GM20000 (cell line): ENCODE data around the gene RALY.

Experiments used
- DNase-seq: peaks from one replicate; pipeline ENCODE4 v3.0.0; 2012; ENCODE audit warnings: low spot score
- TF ChIP-seq, protein P1 (sequence below): IDR thresholded peaks from 2 replicates; pipeline ENCODE4 v1.5.1; 2012; ENCODE audit warnings: mild to moderate bottlenecking, control low read depth; ENCODE audit errors: extremely low read depth, missing control alignments

Gene RALY

DNA sequence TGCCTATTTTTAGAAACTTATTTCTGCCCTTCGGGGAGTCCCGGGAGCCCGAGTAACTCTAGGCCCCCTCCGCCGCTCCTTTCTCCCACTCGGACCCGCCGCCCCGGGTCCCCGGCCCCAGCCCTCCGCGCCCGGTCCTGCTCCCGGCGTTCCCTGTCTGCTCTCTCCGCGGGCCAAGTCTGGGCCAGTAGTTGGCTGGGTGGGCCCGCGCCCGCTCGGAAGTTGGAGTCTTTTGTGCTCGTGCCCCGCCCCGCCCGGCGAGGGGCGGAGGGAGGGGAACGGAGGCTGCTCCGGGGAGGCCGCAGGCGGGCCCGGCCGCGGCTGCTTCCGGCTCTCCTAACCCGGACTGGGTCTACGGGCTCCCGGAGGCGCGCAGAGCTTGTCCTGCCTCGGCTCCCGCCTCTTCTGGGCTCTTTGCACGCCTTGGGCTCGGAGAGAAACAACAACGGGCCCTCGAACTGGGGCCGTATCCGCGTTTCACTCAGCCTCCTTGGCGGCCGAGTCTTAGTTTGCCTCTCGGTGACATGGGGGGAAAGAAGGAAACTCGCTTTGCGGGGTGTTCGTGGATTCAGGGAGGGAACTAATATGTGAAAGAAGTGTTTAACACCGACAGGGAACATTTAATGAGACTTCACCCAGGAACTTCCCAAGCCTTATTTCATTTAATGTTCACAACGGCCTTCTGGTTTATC lies 657 bp downstream of the RALY start:
- TF ChIP-seq, protein P1, sequence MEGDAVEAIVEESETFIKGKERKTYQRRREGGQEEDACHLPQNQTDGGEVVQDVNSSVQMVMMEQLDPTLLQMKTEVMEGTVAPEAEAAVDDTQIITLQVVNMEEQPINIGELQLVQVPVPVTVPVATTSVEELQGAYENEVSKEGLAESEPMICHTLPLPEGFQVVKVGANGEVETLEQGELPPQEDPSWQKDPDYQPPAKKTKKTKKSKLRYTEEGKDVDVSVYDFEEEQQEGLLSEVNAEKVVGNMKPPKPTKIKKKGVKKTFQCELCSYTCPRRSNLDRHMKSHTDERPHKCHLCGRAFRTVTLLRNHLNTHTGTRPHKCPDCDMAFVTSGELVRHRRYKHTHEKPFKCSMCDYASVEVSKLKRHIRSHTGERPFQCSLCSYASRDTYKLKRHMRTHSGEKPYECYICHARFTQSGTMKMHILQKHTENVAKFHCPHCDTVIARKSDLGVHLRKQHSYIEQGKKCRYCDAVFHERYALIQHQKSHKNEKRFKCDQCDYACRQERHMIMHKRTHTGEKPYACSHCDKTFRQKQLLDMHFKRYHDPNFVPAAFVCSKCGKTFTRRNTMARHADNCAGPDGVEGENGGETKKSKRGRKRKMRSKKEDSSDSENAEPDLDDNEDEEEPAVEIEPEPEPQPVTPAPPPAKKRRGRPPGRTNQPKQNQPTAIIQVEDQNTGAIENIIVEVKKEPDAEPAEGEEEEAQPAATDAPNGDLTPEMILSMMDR, result no peak
- DNase-seq, result peak; percentile 83

DNA sequence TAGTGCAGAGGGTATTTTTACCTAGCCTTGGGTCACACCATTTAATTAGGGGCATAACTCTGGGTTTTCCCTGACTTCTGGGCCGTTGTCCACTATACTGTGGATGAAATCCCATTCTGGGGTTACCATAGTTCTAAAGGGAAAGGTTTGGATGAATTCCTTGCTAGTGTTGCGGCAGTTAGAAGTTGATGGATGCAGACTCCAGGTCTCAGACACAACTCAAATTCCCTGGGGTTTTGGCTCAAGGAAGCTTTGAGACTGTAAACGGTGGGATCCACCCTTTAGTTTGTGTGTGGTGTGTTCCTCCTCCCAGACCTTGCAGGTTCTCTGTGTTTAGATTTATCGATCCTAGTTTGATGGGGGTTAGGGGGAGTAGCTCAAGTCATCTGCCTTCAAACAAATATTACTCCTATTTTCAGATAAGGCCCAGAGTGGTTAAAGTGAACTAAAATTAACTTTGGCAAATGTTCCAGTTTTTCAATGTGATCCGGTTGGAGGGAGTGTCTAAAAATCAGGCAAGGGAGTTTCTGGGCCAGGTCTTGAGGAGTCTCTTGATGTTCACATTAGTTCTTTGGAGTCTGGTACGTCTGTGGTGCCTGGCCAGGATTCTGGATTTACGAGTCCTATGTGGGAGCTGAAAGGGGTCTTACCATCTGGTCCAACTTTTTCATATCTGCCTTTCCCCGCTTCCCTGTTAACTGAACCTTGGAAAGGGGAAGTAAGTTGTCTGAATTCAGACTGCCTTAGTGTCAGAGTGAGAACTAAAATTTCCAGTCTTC lies 1.5 kb downstream of the RALY start:
- TF ChIP-seq, protein P1, result no peak
- DNase-seq, result no peak

DNA sequence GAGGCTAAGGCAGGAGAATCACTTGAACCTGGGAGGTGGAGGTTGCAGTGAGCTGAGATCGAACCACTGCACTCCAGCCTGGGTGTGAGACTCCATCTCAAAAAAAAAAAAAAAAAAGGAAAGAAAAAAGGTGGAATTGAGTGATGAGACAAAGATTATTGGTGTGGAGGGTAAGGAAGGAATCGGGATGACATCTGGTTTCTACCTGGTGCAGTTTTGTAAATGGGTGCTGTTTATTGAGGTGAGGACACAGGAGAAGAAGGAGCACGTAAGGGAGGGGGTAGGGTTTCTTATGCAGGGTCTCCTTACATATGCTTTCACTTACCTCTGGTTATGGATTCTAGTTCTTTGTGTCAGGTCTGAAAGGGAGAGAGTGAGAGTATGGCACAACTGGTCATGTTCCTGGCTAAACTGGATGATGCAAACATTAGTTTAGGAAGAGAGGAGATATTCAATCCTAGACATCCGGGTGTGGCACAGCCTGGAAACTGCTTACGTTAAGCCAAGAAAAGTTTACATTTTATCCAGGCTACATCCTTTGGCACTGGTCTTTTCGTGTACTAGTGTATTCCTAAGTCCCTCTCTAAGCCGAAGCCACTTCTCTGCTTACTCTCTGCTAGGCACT lies 5.4 kb downstream of the RALY start:
- TF ChIP-seq, protein P1, result no peak

GRCh38 chr20:34001378-34001777 lies 7.7 kb downstream of the RALY start:
- TF ChIP-seq, protein P1, result no peak
- DNase-seq, result no peak

More for the DNA sequence above, 5.4 kb downstream of the RALY start:
- no peak for DNase-seq

GRCh38 chr20:34004227-34004626 lies 10.5 kb downstream of the RALY start:
- TF ChIP-seq, protein P1, result no peak
- no peak for DNase-seq

- no peak for DNase-seq
- TF ChIP-seq, protein P1, result no peak
Measured at GRCh38 chr20:34004790-34005457, 11.2 kb downstream of the RALY start.
